Gastrocnemius medialis (tissue), 4 donors: ENCODE measurements around the gene CISD2. TPM values are rescaled to one million over a fixed set of nuclear protein-coding genes. Genes with fewer than 3 reads are reported as not detected.
"Not testable (repeated sequence)": the region's sequence is repeated elsewhere in the genome, so short reads cannot be mapped to it uniquely, and the experiment has no call there.

ENCODE experiments used
- ATAC-seq, 2 donors: fragments of 150-250 bp; one replicate each; pipeline ENCODE4 v1.9.1; 2016
- DNase-seq, 2 donors: peaks; one replicate each; pipeline ENCODE4 v3.0.0-alpha.2; 2019
- H3K27ac ChIP-seq, 4 donors: fragments of 200-600 bp; sonication (generic); 1 replicate in 1 of 4; 2 replicates in 3 of 4; pipeline ENCODE4 v1.5.1; 2016 to 2018; ENCODE audit warnings: mild to moderate bottlenecking in 2 of 4, moderate library complexity in 1 of 4
- H3K27me3 ChIP-seq, 3 donors: fragments of 200-600 bp; sonication (generic) in 2 of 3; 1 replicate in 1 of 3; 2 replicates in 2 of 3; pipeline versions ENCODE4 v1.5.1 to v1.6.0; 2016 to 2019; ENCODE audit warnings: mild to moderate bottlenecking in 1 of 3, moderate library complexity in 1 of 3
- H3K36me3 ChIP-seq, 2 donors: fragments of 200-600 bp; sonication (generic) in 1 of 2; one replicate each; pipeline ENCODE4 v1.5.1; 2017 to 2018
- H3K4me1 ChIP-seq, 2 donors: fragments of 200-600 bp; sonication (generic) in 1 of 2; one replicate each; pipeline ENCODE4 v1.5.1; 2016 to 2017; ENCODE audit warnings: mild to moderate bottlenecking in 2 of 2
- H3K4me3 ChIP-seq, 4 donors: fragments of 200-600 bp; sonication (generic) in 3 of 4; 1 replicate in 1 of 4; 2 replicates in 3 of 4; pipeline ENCODE4 v1.5.1; 2016 to 2019; ENCODE audit warnings: mild to moderate bottlenecking in 2 of 4
- H3K9me3 ChIP-seq, 3 donors: fragments of 200-600 bp; sonication (generic) in 2 of 3; 1 replicate in 1 of 3; 2 replicates in 2 of 3; pipeline ENCODE4 v1.5.1; 2016 to 2019
- POLR2A ChIP-seq, 2 donors: fragments of 450-650 bp; IDR thresholded peaks; one replicate each; pipeline ENCODE4 v1.6.1; 2017; ENCODE audit warnings: antibody characterized with exemption in 2 of 2, mild to moderate bottlenecking in 2 of 2, moderate library complexity in 2 of 2
- in situ Hi-C, 4 donors: fragments of 200-750 bp; cut with MboI; loops; one replicate each; pipeline versions ENCODE4 v1.15.0 to v1.8.0; 2017; ENCODE audit warnings: low sequenced_read_pairs in 4 of 4
- intact Hi-C: fragments of 100-400 bp; cut with DNase I; formaldehyde crosslinking; loops from one replicate; pipeline ENCODE4 v1.15.1; 2023; ENCODE audit warnings: low total_unique reads
- total RNA-seq, 4 donors: library from RNA; depleted of rRNA; stranded (reverse); fragments of >200 nt; gene quantifications; one replicate each; pipeline versions ENCODE4 v1.1.0 to v1.2.3, GENCODE V29; 2016
- TF ChIP-seq, protein P1 (sequence below), 5 experiments: fragments of 450-650 bp in 3 of 5; fragments of 200-600 bp in 2 of 5; sonication (generic) in 2 of 5; IDR thresholded peaks in 4 of 5; conservative IDR thresholded peaks in 1 of 5; 1 replicate in 4 of 5; 2 replicates in 1 of 5; pipeline ENCODE4 v1.5.1; 2016 to 2019; ENCODE audit warnings: antibody characterized with exemption in 5 of 5, mild to moderate bottlenecking in 3 of 5, moderate library complexity in 3 of 5

The CISD2 gene
- total RNA-seq, 4 donors from 2014 or later = 3.8 to 8.9 (median 5.3) TPM

DNA sequence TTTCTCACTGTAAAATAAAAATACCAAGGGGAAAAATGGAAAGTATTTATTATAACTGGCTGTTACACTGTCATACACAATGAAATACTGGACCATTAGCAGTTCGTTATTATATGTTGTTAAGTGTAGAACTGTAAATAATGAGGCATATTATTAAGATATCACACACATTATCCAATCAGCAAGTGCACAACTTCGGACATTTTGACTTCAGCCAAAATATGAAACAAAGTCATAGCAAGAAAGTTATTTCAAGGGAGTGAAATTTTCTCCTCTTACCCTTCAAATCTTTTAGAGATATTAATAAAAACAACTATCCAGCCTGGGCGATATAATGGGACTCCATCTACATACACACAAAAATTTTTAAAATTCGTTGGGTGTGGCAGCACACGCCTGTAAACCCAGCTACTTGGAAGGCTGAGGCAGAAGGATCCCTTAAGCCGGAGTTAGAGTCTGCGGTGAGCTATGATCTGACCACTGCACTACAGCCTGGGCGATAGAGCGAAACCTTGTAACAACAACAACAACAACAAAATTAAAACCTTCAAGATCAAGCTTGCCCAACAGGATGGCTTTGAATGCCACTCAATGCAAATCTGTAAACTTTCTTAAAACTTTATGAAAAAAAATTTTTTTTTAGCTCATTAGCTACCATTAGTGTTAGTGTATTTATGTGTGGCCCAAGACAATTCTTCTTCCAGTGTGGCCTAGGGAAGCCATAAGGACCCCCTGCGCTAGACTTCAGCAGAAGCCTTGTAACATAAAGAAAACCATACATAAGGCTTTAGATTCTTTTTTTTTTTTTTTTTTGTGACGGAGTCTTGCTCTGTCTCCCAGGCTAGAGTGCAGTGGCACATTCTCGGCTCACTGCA lies 1.3 kb upstream of the CISD2 start:
- intact Hi-C loops = loop anchor here (2.0 to 10.0 kb wide), 6 partner anchors 107 to 433 kb away; partner anchors contain the start of genes BDH2, MANBA, NFKB1 and SLC9B1
- ATAC-seq (no peak), DNase-seq (no peak)
- Histone ChIP-seq H3K27me3 (no peaks in the 10 kb centered on the region), H3K36me3 (no peaks in the 10 kb centered on the region), H3K4me3 (peak overlapping the region; percentile 75 to 86 (median 76)), H3K27ac (peak overlapping the region; percentile 90 to 98 (median 92)), H3K4me1 (peaks cover 10 to 15% of the 10 kb centered on the region in 2 donors), H3K9me3 (no peaks in the 10 kb centered on the region)
- in situ Hi-C loops = loop anchor here in 1 of 4 donors (25.0 kb wide), 1 partner anchor 105 kb away; the partner anchor contains the start of gene MANBA
- TF ChIP-seq POLR2A (IDR thresholded peaks at IDR 0.05) = no peak
- TF ChIP-seq, protein P1, sequence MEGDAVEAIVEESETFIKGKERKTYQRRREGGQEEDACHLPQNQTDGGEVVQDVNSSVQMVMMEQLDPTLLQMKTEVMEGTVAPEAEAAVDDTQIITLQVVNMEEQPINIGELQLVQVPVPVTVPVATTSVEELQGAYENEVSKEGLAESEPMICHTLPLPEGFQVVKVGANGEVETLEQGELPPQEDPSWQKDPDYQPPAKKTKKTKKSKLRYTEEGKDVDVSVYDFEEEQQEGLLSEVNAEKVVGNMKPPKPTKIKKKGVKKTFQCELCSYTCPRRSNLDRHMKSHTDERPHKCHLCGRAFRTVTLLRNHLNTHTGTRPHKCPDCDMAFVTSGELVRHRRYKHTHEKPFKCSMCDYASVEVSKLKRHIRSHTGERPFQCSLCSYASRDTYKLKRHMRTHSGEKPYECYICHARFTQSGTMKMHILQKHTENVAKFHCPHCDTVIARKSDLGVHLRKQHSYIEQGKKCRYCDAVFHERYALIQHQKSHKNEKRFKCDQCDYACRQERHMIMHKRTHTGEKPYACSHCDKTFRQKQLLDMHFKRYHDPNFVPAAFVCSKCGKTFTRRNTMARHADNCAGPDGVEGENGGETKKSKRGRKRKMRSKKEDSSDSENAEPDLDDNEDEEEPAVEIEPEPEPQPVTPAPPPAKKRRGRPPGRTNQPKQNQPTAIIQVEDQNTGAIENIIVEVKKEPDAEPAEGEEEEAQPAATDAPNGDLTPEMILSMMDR (IDR thresholded peaks at IDR 0.05 in 4 of 5, conservative IDR thresholded peaks at IDR 0.05 in 1 of 5) = no peak

DNA sequence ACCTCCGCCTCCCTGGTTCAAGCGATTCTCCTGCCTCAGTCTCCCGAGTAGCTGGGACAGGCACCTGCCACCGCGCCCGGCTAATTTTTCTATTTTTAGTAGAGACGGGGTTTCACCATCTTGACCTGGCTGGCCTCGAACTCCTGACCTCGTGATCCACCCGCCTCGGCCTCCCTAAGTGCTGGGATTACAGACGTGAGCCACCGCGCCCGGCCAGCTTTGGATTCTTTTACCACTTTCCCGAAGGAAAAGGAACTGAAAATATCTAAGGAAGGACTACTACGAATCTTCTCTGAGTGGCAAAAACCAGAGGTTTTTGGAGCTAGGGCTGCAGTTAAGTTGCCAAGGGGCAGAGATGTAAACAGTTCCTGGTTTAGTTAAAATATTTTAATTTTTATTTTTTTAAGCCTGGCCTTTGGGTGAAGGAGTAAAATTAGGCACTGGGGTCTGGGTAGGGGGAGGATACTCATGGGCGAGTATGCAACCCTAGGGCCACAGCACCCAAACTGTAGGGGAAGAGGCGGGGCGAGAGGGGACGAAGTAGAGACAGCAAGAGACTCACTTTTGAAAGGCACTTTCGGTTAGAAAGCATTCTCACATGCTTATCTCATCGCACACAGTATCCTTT lies 525 bp upstream of the CISD2 start:
- H3K27me3 ChIP-seq = no peaks in the 10 kb centered on the region
- H3K4me3 ChIP-seq = peak overlapping the region; percentile 75 to 86 (median 76)
- peak overlapping the region; percentile 90 to 98 (median 92) for H3K27ac ChIP-seq
- no peaks in the 10 kb centered on the region for H3K36me3 ChIP-seq
- H3K9me3 ChIP-seq = no peaks in the 10 kb centered on the region
- ATAC-seq = peak; percentile 70 to 71
- no peak for DNase-seq
- in situ Hi-C loops = loop anchor here in 1 of 4 donors (25.0 kb wide), 1 partner anchor 106 kb away; the partner anchor contains the start of gene MANBA
- intact Hi-C loops = loop anchor here (2.0 to 10.0 kb wide), 6 partner anchors 107 to 433 kb away; partner anchors contain the start of genes BDH2, MANBA, NFKB1 and SLC9B1
- H3K4me1 ChIP-seq = peaks cover 10 to 15% of the 10 kb centered on the region in 2 donors
- TF ChIP-seq, protein P1 (IDR thresholded peaks at IDR 0.05 in 4 of 5, conservative IDR thresholded peaks at IDR 0.05 in 1 of 5) = no peak
- no peak for TF ChIP-seq POLR2A (IDR thresholded peaks at IDR 0.05)

DNA sequence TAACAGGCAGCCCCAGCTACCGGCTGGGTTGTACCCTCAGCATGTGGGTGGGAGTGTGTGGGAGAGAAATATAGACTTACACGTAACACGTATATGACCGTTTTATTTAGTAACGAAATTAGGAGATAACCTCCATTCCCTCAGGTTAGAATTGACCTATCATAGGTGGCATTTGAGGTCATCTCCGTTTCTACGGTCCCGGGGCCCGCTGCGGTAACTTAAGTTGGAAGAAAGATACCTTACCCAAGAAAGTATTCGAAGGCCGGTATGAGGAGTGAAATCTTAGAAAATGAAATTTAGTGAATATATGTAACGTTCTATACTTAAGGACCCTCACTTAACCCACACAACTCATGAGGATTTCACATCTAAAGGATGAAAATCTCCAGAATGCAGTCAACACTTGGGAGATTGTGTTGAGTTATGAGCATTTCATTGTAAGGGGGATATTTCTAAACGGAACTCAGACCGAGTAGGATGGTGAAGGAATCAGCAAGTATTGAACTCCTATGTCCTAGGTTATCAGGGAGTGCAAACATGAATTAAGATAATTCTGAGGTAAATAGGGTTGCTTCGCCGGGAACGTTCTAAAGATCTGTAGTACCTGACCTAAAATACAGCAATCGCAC lies 891 bp downstream of the CISD2 start:
- Histone ChIP-seq H3K36me3 (no peaks in the 10 kb centered on the region), H3K4me1 (peaks cover 10 to 15% of the 10 kb centered on the region in 2 donors), H3K9me3 (no peaks in the 10 kb centered on the region), H3K27me3 (no peaks in the 10 kb centered on the region), H3K27ac (peak overlapping the region; percentile 90 to 98 (median 92)), H3K4me3 (peak overlapping the region; percentile 75 to 86 (median 76))
- peak in 1 of 2 donors; percentile 7 for ATAC-seq
- no peak for DNase-seq
- no peak for TF ChIP-seq POLR2A (IDR thresholded peaks at IDR 0.05)
- in situ Hi-C loops (loop anchor here in 2 of 4 donors (5.0 to 25.0 kb wide), 3 partner anchors 37 to 145 kb away; partner anchors contain the start of genes MANBA (in 1 of the 2) and SLC9B1 (in 1 of the 2)), intact Hi-C loops (loop anchor here (1.0 to 10.0 kb wide), 7 partner anchors 42 to 435 kb away; partner anchors contain the start of genes BDH2, MANBA, NFKB1 and SLC9B1)

DNA sequence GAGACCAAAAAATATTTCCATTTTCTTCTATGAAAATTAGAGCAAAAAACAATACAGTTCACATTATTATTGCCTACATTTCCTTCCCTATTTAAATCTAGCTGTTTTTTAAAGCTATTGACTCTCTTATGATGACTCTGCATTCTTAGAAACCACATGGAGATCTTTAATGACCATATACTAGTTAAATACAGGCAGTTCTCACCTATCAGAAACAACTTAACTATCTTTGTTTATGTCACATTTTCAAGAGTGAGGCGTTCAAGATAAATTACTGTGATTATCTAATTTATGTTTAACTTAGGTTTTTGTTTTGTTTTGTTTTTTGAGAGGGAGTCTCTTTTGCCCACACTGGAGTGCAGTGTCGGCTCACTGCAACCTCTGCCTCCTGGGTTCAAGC lies 3.0 kb downstream of the CISD2 start:
- TF ChIP-seq POLR2A (IDR thresholded peaks at IDR 0.05) = no peak
- TF ChIP-seq, protein P1 (IDR thresholded peaks at IDR 0.05 in 4 of 5, conservative IDR thresholded peaks at IDR 0.05 in 1 of 5) = no peak
- ATAC-seq (no peak), DNase-seq (no peak)
- no peak overlapping the region for H3K4me3 ChIP-seq
- in situ Hi-C loops (loop anchor here in 2 of 4 donors (5.0 to 25.0 kb wide), 3 partner anchors 39 to 143 kb away; partner anchors contain the start of genes MANBA (in 1 of the 2) and SLC9B1 (in 1 of the 2)), intact Hi-C loops (no loop called here)
- H3K4me1 ChIP-seq = peaks cover 10 to 15% of the 10 kb centered on the region in 2 donors
- H3K27ac ChIP-seq = no peak overlapping the region
- H3K9me3 ChIP-seq = no peaks in the 10 kb centered on the region
- no peaks in the 10 kb centered on the region for H3K36me3 ChIP-seq
- no peaks in the 10 kb centered on the region for H3K27me3 ChIP-seq

DNA sequence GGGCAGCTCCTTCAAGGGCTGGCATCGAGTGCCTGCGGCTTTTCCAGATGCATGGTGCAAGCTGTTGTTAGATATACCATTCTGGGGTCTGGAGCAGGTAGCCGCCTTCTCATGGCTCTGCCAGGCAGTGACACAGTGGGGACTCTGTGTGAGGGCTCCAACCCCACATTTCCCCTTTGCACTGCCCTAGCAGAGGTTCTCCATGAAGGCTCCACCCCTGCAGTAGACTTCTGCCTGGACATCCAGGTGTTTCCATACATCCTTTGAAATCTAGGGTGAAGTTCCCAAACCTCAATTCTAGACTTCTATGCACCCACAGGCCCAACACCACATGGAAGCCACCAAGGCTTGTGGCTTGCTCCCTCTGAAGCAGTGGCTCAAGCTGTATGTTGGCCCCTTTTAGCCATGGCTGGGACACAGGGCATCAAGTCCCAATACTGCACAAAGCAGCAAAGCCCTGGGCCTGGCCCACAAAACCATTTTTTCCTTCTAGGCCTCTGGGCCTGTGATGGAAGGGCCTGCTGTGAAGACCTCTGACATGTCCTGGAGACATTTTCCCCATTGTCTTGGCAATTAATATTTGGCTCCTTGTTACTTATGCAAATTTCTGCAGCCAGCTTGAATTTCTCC lies 8.8 kb downstream of the CISD2 start:
- H3K27ac ChIP-seq, H3K27me3 ChIP-seq, intact Hi-C loops, H3K36me3 ChIP-seq, H3K4me3 ChIP-seq, ATAC-seq, H3K9me3 ChIP-seq, DNase-seq, H3K4me1 ChIP-seq: not testable (repeated sequence)
- in situ Hi-C loops = loop anchor here in 1 of 4 donors (10.0 kb wide), 1 partner anchor 137 kb away; the partner anchor contains the start of gene SLC9B1

DNA sequence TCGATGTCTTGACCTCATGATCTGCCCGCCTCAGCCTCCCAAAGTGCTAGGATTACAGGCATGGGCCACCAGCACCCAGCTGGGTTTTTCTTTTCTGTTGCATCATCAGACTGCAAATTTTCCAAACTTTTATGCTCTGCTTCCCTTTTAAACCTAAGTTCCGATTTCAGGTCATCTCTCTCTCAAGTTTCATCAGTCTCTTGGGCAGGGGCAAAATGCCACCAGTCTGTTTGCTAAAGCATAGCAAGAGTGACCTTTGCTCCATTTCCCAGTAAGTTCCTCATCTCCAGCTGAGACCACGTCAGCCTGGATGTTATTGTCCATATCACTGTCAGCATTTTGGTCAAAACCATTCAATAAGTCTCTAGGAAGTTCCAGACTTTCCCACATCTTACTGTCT lies 9.6 kb downstream of the CISD2 start:
- in situ Hi-C loops = loop anchor here in 1 of 4 donors (10.0 kb wide), 1 partner anchor 136 kb away; the partner anchor contains the start of gene SLC9B1
- H3K4me1 ChIP-seq, H3K9me3 ChIP-seq, H3K27ac ChIP-seq, intact Hi-C loops, H3K27me3 ChIP-seq, H3K36me3 ChIP-seq, H3K4me3 ChIP-seq, ATAC-seq: not testable (repeated sequence)
- peak in 1 of 2 donors; percentile 30 for DNase-seq
